NCI-H1105 (cell line): ENCODE data around the gene TRIOBP.
"Not testable (repeated sequence)": the region's sequence is repeated elsewhere in the genome, so short reads cannot be mapped to it uniquely, and the experiment has no call there.

Experiments used
- DNase-seq: peaks from one replicate; lab custom pipeline; 2025; lab: John Stamatoyannopoulos, UW

Gene TRIOBP

DNA sequence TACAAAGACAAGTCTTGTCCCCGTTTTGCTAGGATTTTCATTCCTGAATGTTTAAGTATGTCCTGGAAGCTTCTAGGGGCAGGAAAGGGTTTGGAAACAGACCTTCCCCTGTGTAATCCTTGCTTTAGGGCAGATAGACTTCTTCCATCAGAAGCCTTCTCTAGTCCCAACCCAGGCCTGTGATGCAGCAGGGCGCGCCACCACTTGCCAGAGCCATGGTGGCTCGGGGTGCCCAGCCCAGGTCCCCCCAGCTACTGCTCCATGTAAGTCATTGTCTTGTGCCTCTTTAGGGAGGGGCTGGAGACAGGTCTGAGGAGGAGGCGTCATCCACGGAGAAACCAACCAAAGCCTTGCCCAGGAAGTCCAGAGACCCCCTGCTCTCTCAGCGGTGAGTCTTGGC, 6.4 kb upstream of the TRIOBP start:
- DNase-seq = no peak

DNA sequence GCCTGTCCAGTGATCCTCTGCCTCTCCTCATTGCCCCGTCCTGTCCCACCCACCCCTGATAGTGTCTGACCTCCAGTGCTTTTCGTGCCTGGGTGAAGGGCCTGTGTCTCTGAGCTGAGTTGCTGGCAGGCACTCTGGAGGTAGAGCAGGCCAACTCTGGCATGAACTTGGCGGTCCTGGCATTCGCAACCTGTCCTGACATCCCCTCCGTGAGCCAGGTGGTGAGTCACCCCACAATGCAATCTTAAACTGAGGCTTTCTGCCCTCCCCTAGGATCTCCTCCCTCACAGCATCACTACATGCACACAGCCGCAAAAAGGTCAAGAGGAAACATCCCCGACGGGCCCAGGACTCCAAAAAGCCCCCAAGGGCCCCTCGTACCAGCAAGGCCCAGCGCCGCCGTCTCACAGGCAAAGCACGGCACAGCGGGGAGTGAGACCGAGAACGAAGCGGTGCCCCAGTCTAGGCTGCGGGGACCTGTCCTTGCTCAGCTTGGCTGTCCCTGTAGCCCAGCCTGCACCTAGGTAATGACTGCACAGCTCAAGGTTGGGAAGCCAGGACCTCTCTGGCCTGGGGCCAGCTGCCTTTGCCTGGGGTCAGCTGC, 5.8 kb upstream of the TRIOBP start:
- no peak for DNase-seq

DNA sequence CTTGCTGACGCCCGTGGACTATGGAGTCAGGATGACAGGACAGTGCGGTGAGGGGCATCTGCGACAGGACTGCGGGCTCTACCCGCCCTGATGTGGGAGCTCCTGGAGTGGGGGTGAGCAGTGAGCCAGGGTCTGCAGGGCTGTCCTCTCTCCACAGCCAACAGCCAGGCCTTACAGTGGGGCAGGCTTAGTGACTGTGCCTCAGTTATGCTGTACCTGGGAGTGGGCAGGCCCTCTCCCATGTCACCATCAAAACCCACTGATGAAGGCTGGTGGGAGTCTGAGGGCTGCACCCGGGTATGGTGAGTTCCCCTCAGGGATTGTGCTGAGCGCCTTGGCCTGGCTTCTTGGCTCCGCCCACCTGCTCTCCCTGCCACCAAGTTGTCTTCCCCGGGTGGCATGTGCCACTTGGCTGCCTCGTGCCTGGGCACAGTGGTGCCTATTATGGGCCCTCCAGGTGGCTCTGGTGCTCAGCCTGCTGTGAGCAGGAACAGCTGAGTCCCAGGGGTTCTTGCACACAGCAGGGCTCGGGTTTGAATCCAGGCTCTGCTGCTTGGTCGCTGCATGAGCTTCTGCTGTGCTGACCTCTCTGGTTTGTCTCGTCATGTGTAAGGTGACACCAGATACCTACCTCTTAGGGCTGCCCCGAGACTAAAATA, 4.1 kb upstream of the TRIOBP start:
- DNase-seq = no peak

DNA sequence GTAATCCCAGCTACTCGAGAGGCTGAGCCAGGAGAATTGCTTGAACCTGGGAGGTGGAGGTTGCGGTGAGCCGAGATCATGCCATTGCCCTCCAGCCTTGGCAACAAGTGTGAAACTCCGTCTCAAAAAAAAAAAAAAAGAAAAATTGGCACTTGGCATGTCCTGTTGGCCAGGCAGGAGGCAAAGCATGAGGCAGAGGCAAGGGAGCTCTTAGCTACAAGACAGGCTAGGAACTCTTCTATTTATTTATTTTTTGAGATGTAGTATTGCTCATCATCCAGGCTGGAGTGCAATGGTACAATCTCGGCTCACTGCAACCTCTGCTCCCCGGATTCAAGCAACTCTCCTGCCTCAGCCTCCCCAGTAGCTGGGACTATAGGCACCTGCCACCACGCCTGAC, 2.7 kb upstream of the TRIOBP start:
- DNase-seq = not testable (repeated sequence)

DNA sequence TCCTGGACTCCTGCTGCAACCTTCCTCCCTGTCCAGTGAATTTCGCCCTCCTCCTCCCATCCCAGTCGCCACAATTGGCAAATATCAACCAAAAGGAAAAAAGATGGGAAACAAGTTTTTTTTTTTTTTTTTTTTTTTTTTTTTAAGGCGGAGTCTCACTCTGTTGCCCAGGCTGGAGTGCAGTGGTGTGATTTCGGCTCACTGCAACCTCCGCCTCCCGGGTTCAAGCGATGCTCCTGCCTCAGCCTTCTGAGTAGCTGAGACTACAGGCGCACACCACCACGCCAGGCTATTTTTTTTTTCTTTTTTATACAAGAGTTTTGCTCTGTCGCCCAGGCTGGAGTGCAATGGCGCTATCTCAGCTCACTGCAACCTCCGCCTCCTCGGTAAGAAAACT, 590 bp upstream of the TRIOBP start:
- not testable (repeated sequence) for DNase-seq

DNA sequence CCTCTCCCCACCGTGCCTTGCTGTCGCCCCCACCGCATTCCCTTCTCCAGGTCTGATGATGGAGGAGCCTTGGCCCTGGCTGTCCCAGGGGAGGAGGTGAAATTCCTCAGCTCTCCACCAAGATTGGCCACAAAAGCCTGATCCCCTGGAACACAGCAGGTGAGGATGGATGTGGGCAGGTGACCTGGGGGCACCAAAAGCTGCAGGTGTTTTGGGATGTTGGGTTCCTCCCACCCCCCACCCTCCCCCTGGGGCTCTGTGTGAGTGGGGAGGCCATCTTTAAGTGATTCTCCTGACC, 639 bp downstream of the TRIOBP start:
- no peak for DNase-seq

DNA sequence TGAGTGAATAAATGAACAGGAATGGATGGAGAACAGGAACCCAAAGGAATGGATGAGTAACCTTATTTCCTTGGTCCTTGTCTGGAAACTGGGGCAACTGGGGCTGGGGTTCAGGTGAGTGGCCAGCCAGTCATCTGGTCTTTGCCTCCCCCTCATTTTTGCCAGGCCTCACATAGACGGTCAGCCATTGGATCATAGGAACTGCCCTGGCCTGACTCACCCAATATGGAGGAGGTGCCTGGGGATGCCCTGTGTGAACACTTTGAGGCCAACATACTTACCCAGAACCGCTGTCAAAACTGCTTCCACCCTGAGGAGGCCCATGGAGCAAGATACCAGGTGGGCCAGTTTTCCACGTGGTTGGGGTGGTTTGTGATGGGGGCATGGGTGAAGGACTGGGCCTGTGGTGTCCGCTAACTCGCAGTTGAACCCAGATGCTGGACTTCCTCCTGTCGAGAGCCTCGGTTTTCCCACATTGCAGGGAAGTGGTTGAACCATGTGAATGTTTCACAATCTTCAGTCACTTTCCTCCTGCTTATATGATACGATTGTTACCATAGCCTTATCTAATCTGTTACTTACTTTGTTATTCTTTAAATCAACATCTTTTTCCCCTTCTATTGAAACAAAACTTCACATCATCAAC, 4.4 kb downstream of the TRIOBP start:
- no peak for DNase-seq

DNA sequence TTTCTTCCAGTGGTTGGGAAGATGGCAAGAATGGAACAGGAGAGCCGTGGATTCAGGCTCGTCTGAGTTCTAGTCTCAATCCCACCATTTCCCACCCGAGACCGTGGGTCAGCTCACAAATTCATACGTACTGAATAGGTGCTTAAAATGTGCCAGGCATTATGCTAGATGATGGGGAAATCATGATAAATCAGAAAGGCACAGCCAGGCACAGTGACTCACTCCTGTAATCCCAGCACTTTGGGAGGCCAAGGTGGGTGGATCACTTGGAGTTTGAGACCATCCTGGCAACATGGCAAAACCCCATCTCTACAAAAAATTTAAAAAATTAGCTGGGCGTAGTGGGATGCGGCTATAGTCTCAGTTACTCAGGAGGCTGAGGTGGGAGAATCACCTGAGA, 7.1 kb downstream of the TRIOBP start:
- DNase-seq = no peak

DNA sequence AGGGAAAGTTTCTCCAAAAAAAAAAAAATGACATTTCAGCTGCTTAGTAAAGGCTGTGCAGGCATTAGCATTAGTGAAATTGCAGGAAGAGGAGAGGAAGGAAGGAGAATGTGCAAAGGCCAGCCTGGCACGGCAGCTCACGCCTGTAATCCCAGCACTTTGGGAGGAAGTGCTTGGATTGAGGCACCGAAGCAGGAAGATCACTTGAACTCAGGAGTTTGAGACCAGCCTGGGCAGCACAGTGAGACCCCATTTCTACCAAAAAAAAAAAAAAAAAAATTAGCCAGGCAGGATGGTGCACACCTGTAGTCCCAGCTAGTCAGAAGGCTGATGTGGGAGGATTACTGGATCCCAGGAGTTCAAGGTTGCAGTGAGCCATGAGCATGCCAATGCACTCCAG, 7.8 kb downstream of the TRIOBP start:
- DNase-seq = no peak

DNA sequence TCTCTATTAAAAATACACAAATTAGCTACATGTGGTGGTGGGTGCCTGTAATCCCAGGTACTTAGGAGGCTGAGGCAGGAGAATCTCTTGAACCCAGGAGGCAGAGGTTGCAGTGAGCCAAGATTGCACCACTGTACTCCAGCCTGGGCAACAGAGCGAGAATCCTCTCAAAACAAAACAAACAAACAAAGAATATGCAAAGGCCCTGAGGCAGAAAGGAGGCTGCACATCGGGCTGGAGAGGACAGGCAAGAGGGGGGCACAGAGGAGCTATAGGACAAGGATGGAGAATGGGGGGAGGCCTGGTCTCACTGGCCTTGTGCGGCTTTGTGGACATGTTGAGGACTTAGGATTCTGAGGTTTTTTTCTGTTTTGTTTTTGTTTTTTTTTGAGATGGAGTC, 8.4 kb downstream of the TRIOBP start:
- no peak for DNase-seq

DNA sequence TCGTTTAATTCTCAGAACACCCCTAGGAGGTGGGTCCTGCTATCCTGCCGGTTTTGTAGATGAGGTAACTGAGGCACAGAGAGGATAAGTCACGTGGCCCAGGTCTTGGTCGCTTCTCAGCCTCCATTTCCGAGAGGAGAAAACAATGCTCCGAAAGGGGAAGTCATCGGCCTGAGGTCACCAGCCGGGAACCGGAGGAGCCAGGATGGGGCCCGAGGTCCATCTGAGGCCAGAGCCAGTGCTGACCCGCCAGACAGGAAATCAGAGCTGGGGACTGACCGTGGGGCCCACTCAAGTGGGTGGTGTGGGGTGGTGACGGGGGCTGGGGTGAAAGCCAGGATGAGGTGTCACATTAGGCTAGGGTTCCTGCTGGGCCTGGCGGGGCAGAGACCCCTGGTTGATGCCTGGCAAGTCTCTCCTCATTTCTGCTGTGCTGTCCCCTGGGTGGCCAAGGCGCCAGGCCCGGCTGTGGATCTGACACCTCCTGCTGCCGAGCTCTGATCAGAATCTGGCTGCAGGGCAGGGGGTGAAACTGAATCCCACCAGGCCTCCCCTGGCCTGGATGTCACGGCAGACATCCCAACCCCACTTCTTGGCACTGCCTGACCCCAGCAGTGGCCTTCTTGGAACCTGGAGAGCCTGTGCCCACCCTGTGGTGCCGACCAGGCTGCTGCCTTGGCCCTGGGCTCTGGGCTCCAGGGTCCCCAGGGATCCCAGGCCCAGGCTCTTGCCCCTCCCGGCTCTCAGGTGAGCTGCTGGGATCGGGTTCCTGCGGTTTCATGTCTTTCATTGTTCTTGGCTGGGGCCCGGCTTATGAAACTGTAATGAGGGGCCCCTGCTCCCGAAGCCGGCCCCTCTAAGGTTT, 12.0 kb downstream of the TRIOBP start:
- DNase-seq = no peak

DNA sequence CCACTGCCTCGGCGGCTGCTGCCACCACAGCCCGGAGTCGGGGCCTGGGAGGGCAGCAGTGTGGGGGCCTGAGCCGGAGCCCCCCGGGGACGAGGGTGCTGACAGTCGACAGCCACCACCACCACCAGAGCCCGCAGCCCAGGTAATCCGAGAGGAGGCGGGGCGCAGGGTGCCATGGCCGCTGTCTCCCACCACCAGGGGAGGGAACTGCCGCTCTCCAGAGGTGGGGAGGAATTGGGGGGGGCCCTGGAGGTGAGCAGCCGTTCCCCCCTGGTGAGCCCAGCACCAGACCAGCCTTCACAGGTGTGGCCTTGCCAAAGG, 12.6 kb downstream of the TRIOBP start:
- no peak for DNase-seq

DNA sequence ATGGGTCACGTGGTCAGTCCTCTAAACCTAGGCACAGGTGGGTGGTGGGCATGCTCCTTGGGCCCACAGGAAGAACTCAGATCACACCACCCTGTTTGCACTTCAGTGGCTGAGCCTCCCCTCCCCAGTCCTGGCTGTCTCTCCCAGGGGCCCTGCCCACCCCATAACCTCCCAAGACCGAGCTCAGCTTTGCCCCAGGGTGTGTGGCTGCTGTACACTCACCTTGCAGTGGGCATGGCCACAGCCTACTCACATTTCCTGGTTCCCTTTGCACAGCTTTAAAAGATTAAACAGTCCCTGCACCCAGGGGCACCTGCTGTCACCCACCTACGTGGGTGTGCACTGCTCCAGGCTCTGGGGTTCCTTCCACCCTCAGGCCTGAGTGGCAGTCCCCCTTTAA, 13.8 kb downstream of the TRIOBP start:
- no peak for DNase-seq

DNA sequence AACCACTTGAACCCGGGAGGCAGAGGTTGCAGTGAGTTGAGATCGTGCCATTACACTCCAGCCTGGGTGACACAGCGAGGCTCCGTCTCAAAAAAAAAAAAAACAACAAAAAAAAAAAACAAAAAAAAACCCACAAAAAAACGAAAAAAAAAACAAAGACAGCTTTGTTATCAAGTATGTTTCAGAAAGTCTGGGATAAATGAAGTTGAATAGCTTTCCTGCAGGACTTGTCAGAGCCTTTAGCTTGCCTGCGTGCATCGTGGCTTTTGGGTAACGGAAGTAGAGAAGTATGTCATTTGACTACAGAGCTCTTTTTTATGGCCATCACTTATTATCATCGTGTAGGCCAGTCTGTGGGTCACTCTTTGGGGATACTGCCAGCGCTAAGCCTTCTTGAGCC, 14.6 kb downstream of the TRIOBP start:
- no peak for DNase-seq

DNA sequence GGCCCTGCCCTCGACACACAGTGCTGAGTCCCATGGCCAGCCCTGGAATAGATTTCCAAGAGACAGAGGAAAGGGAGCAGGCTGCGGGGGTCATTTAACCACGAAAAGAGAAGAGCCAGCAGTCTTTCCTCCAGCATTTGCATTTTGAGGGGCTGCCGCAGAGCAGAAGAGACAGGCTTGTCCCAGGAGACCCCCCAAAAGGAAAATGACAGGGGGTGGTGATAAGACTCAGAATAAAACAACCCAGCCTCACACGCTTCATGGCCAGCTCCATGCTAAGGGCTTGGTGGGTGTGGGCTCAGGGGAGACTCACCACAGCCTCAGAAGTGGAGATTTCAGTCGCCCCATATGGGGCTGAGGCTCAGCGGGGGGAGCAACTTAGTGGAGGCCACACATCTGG, 16.9 kb downstream of the TRIOBP start:
- DNase-seq = no peak

DNA sequence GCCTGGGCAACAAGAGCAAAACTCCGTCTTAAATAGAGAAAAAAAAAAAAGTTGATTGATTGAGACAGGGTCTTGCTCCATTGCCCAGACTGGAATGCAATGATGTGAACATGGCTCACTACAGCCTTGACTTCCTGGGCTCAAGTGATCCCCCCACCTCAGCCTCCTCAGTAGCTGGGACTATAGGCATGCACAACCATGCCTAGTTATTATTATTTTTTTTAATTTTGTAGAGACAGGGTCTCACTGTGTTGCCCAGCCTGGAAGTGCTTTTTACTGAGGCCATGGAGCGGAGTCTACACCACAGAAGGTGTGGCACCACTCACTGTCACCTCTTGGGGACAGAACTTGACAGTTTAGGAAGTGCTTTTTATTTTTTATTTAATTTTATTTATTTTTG, 17.8 kb downstream of the TRIOBP start:
- DNase-seq = no peak

DNA sequence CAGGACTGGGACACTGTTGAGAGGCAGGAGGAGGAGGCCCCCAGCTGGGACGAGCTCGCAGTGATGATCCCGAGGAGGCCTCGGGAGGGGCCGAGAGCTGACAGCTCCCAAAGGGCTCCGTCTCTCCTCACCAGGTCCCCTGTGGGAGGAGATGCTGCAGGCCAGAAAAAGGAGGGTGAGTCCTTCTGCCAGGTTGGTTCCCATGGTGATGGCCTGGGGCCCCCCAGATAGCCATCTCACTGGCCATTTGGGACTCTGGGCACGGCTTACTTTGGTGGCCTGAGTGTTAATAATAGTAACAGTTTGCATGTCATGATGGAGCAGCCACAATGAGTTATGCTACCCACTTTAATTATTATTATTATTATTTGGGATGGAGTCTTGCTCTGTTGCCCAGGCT, 18.9 kb downstream of the TRIOBP start:
- no peak for DNase-seq

DNA sequence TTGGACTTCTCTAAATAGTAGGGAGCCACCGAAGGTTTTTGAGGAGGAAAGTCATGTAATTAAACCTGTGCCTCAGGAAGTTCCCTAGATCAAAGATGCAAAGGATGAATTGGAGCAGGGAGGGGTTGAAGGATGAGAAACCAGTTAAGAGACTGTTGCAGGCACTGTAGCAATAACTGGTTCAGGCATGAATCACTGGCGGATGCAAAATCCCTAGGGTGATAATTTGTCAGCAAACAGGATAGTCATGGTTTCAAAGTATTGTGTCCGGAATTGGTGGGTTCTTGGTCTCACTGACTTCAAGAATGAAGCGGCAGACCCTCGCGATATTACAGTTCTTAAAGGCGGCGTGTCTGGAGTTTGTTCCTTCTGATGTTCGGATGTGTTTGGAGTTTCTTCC, 19.9 kb downstream of the TRIOBP start:
- DNase-seq = no peak

DNA sequence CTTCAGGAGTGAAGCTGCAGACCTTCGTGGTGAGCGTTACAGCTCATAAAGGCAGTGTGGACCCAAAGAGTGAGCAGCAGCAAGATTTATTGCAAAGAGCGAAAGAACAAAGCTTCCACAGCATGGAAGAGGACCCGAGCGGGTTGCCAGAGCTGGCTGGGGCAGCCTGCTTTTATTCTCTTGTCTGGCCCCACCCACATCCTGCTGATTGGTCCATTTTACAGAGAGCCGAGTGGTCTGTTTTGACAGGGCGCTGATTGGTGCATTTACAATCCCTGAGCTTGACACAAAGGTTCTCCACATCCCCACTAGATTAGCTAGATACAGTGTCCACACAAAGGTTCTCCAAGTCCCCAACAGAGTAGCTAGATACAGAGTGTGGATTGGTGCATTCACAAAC, 20.4 kb downstream of the TRIOBP start:
- DNase-seq = not testable (repeated sequence)

DNA sequence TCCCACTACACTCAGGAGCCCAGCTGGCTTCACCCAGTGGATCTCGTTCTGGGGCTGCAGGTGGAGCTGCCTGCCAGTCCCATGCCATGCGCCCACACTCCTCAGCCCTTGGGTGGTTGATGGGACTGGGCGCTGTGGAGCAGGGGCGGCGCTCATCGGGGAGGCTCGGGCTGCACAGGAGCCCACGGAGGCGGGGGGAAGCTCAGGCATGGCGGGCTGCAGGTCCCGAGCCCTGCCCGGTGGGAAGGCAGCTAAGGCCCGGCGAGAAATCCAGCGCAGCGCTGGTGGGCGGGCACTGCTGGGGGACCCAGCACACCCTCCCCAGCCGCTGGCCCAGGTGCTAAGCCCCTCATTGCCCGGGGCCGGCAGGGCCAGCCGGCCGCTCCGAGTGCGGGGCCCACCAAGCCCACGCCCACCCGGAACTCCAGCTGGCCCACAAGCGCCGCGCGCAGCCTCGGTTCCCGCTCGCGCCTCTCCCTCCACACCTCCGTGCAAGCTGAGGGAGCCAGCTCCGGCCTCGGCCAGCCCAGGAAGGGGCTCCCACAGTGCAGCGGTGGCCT, 21.0 kb downstream of the TRIOBP start:
- DNase-seq = not testable (repeated sequence)

DNA sequence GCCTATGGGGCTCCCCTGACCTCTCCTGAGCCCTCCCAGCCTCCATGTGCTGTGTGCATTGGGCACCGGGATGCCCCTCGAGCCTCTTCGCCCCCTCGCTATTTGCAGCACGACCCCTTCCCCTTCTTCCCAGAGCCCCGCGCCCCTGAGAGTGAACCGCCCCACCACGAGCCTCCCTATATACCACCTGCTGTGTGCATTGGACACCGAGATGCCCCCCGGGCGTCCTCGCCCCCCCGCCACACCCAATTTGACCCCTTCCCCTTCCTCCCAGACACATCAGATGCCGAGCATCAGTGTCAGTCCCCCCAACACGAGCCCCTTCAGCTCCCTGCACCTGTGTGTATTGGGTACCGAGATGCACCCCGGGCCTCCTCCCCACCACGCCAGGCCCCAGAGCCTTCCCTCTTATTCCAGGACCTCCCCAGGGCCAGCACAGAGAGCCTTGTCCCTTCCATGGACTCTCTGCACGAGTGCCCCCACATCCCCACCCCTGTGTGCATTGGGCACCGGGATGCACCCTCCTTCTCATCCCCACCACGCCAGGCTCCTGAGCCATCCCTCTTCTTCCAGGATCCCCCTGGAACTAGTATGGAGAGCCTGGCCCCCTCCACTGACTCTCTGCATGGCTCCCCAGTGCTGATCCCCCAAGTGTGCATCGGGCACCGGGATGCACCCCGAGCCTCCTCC, 28.8 kb downstream of the TRIOBP start:
- no peak for DNase-seq

DNA sequence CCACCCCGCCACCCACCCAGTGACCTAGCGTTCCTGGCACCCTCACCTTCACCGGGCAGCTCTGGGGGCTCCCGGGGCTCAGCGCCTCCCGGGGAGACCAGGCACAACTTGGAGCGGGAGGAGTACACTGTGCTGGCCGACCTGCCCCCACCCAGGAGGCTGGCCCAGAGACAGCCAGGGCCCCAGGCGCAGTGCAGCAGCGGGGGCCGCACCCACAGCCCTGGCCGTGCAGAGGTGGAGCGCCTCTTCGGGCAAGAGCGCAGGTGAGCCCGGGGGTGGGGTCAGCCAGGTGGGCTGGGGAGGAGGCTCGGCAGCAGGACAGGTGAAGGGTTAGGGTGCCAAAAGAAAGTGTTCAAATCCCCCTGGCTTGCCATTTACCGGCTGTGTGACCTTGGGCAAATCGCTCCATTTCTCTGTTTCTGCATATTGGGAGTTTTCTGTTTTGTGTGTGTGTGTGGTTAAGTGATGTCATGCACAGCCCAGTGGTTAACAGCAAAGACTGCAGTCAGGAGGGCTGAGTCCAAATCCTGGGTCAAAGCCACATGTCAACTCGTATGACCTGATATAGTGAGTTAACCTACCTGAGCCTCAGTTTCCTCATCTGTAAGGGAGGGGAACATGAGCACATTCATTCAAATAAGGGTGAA, 29.5 kb downstream of the TRIOBP start:
- no peak for DNase-seq
